ENCODE results near the gene PEAK1. TPM values are rescaled to one million over a fixed set of nuclear protein-coding genes. Genes with fewer than 3 reads are reported as not detected.

PEAK1 gene
- total RNA-seq, 1 experiment from 2014 or later, result 58.7 TPM

DNA sequence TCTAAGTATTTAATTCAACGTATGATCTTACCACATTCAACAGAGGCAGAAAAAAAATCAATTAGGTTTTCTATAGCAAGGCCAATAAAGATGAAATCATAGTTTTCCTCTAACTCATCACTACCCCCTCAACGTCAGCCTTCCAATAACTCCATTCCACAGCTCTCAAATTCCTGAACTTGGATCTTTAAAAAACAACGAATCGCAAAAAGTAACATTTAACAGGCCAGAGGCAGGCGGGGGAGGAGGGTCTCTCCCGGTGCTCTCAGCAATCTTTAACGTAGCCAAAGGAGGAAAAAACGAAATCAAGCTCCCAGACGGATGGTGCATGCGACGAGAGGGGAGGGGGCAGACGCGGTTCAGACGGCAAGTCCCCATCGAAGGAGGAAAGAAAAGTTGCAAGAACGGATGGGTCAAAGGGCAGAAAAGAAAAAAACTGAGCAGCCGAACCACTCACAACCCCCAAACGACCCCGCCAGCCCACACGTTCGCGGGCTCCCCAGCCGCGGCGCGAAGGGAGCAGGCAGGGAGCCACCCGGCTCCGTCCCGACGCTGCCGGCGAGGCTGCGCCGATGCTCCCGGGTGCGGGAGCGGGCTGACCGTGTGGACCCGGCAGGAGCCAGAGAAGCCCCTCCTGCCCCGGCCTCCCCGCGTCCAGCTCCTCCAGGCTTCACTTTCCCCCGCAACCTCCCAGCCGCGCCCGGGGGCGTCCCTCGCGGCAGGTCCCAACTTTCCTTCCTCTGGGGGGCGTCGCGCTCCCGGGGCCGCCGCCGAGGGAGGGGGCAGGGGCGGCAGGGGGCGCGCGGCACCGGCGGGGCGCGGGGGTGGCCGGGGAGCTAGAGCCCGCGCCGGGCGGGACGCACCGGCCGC lies 703 bp downstream of the PEAK1 start:
- in situ Hi-C loops (cut with HindIII; ENCODE audit: low pct_unique_long_range_greater_than_20kb, low sequenced_read_pairs), result no loop called here
- CTCF ChIA-PET, result interaction anchor here (0.6 kb wide), 2 partner anchors 28 to 143 kb away, joined by 3 to 6 read pairs; no protein-coding TSS in a partner anchor
- H3K4me3 ChIP-seq (ENCODE audit: low read depth in 2 of 2, low read length in 2 of 2), result peak overlapping the region; percentile 63 to 85
- H3K27ac ChIP-seq (ENCODE audit: low read length), result peak overlapping the region; percentile 89
- no peaks in the 10 kb centered on the region for H3K27me3 ChIP-seq (ENCODE audit: control insufficient read depth, insufficient read depth, low read length)
- no TSS peak for BruUV-seq (replicated peaks)
- DNase-seq (ENCODE audit: low read depth, low spot score) (no peak), ATAC-seq (peak; percentile 11; the same call in 1 of the 2 replicates)
- no peaks in the 10 kb centered on the region for H3K36me3 ChIP-seq (ENCODE audit: control insufficient read depth, insufficient read depth, low read length)
- intact Hi-C loops (cut with micrococcal nuclease; ENCODE audit: unreplicated experiment), result no loop called here
- no peaks in the 10 kb centered on the region for H3K9me3 ChIP-seq (ENCODE audit: control insufficient read depth, insufficient read depth, low read depth, low read length)
- TF ChIP-seq SIN3A (IDR thresholded peaks at IDR 0.05; ENCODE audit: borderline replicate concordance, insufficient read depth, low read depth, low read length), result no peak
- peak; percentile 76 for TF ChIP-seq CTCF (IDR thresholded peaks at IDR 0.05)
- POLR2A ChIA-PET, result interaction anchor here (0.6 to 0.7 kb wide), 2 partner anchors 315 to 545 kb away, joined by 3 read pairs; no protein-coding TSS in a partner anchor
- H3K4me1 ChIP-seq (ENCODE audit: control insufficient read depth, insufficient read depth, low read length), result peaks cover 36% of the 10 kb centered on the region

- BruUV-seq (replicated peaks), result TSS peak; percentile 79
- Histone ChIP-seq H3K27me3 (ENCODE audit: control insufficient read depth, insufficient read depth, low read length) (no peaks in the 10 kb centered on the region), H3K4me3 (ENCODE audit: low read depth in 2 of 2, low read length in 2 of 2) (peak overlapping the region; percentile 63 to 85), H3K36me3 (ENCODE audit: control insufficient read depth, insufficient read depth, low read length) (no peaks in the 10 kb centered on the region), H3K4me1 (ENCODE audit: control insufficient read depth, insufficient read depth, low read length) (peaks cover 31% of the 10 kb centered on the region), H3K27ac (ENCODE audit: low read length) (peak overlapping the region; percentile 89), H3K9me3 (ENCODE audit: control insufficient read depth, insufficient read depth, low read depth, low read length) (no peaks in the 10 kb centered on the region)
- intact Hi-C loops (cut with micrococcal nuclease; ENCODE audit: unreplicated experiment) (no loop called here), in situ Hi-C loops (cut with HindIII; ENCODE audit: low pct_unique_long_range_greater_than_20kb, low sequenced_read_pairs) (no loop called here)
- CTCF ChIA-PET, result interaction anchor here (0.6 kb wide), 2 partner anchors 29 to 143 kb away, joined by 3 to 6 read pairs; no protein-coding TSS in a partner anchor
- TF ChIP-seq SIN3A (IDR thresholded peaks at IDR 0.05; ENCODE audit: borderline replicate concordance, insufficient read depth, low read depth, low read length) (no peak), POLR2AphosphoS5 (IDR thresholded peaks at IDR 0.05; ENCODE audit: low read depth, low read length) (no peak), CTCF (IDR thresholded peaks at IDR 0.05) (no peak), TCF7L2 (IDR thresholded peaks at IDR 0.05; ENCODE audit: low read depth, low read length) (no peak)
- TF ChIP-seq, protein P1, sequence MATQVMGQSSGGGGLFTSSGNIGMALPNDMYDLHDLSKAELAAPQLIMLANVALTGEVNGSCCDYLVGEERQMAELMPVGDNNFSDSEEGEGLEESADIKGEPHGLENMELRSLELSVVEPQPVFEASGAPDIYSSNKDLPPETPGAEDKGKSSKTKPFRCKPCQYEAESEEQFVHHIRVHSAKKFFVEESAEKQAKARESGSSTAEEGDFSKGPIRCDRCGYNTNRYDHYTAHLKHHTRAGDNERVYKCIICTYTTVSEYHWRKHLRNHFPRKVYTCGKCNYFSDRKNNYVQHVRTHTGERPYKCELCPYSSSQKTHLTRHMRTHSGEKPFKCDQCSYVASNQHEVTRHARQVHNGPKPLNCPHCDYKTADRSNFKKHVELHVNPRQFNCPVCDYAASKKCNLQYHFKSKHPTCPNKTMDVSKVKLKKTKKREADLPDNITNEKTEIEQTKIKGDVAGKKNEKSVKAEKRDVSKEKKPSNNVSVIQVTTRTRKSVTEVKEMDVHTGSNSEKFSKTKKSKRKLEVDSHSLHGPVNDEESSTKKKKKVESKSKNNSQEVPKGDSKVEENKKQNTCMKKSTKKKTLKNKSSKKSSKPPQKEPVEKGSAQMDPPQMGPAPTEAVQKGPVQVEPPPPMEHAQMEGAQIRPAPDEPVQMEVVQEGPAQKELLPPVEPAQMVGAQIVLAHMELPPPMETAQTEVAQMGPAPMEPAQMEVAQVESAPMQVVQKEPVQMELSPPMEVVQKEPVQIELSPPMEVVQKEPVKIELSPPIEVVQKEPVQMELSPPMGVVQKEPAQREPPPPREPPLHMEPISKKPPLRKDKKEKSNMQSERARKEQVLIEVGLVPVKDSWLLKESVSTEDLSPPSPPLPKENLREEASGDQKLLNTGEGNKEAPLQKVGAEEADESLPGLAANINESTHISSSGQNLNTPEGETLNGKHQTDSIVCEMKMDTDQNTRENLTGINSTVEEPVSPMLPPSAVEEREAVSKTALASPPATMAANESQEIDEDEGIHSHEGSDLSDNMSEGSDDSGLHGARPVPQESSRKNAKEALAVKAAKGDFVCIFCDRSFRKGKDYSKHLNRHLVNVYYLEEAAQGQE (IDR thresholded peaks at IDR 0.05; ENCODE audit: insufficient read depth in 1 of 2, low read depth in 2 of 2, low read length in 1 of 2), result no peak
- no peak for DNase-seq (ENCODE audit: low read depth, low spot score)
- POLR2A ChIA-PET, result interaction anchor here (0.7 kb wide), 1 partner anchor 314 kb away, joined by 3 read pairs; no protein-coding TSS in a partner anchor
- no peak for ATAC-seq
Observed at GRCh38 chr15:77418391-77418965, 1.4 kb downstream of the PEAK1 start.
